Duodenal mucosa (tissue), 2 donors: ENCODE results near the gene CIB4.

Source experiments
- H3K27ac ChIP-seq: one replicate; pipeline ENCODE4 v1.7.0; 2013; ENCODE audit warnings: low read depth, low read length
- H3K27me3 ChIP-seq, 2 donors: one replicate each; pipeline ENCODE4 v1.7.0; 2013; ENCODE audit warnings: low read length in 2 of 2, control low read depth in 1 of 2; ENCODE audit not compliant: insufficient read depth in 2 of 2, control insufficient read depth in 1 of 2
- H3K36me3 ChIP-seq, 2 donors: one replicate each; pipeline ENCODE4 v1.7.0; 2013; ENCODE audit warnings: low read length in 2 of 2, control low read depth in 1 of 2; ENCODE audit not compliant: insufficient read depth in 2 of 2, control insufficient read depth in 1 of 2
- H3K4me1 ChIP-seq, 2 donors: one replicate each; pipeline ENCODE4 v1.7.0; 2013; ENCODE audit warnings: low read length in 2 of 2, control low read depth in 1 of 2; ENCODE audit not compliant: insufficient read depth in 2 of 2, control insufficient read depth in 1 of 2
- H3K4me3 ChIP-seq, 2 donors: one replicate each; pipeline ENCODE4 v1.7.0; 2013; ENCODE audit warnings: low read length in 2 of 2, low read depth in 1 of 2
- H3K9ac ChIP-seq, 2 donors: one replicate each; pipeline ENCODE4 v1.7.0; 2013; ENCODE audit warnings: low read length in 2 of 2, low read depth in 1 of 2
- H3K9me3 ChIP-seq, 2 donors: one replicate each; pipeline ENCODE4 v1.7.0; 2013; ENCODE audit warnings: low read length in 2 of 2, control low read depth in 1 of 2; ENCODE audit not compliant: control insufficient read depth in 1 of 2

CIB4 gene

DNA sequence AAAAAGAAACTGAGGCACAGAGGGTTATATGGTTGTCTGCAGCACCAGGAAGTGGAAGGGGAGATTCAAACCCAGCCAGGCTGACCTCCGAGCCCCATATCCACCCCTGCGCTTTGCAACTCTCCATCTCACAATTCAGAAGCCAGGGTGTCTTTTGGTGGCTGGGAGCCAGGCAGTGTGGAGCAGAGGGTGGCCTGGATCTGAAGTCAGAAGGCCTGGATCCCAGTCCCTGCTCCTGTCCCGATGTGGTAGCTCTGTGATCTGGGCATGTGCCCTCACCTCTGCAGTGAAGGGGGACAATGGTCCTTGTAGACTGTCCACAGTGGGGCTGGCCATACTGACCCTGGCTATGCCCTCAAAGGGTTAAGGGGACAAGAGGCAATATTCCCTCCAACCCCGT, 57.0 kb downstream of the CIB4 start:
- H3K4me3 ChIP-seq: no peak overlapping the region
- H3K4me1 ChIP-seq: no peaks in the 10 kb centered on the region
- no peaks in the 10 kb centered on the region for H3K9me3 ChIP-seq
- H3K36me3 ChIP-seq: no peaks in the 10 kb centered on the region
- H3K27me3 ChIP-seq: peaks cover 13 to 34% of the 10 kb centered on the region in 2 donors
- H3K27ac ChIP-seq: no peak overlapping the region
- H3K9ac ChIP-seq: no peak overlapping the region

DNA sequence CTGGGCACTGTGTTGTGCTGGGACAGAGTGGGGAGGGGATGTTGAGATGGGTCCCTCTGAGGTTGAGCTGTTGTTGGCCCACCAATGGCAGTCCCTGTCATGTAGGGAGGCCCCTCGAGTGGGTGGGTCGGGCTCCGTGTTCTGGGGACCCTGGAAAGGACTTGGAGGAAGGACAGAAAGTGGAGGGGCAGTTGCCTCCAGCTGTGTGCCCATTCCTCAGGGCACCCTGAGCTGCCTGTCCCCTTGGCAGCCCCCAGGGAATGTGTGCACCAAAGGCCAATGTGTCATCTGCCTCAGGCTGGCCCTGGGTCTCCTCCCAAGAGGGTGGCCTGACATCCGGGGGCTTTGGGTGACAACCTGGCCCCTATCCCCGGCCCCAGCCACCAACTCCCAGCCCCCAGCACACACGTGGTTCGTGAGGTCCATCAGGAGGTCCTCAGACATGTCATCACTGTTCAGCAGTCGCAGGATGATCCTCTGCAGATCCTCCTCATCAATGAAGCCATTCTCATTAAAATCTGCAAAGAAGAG, 57.7 kb downstream of the CIB4 start:
- Histone ChIP-seq H3K27ac (no peak overlapping the region), H3K9ac (no peak overlapping the region), H3K27me3 (peaks cover 12 to 31% of the 10 kb centered on the region in 2 donors), H3K4me3 (no peak overlapping the region), H3K36me3 (no peaks in the 10 kb centered on the region), H3K4me1 (no peaks in the 10 kb centered on the region), H3K9me3 (no peaks in the 10 kb centered on the region)

DNA sequence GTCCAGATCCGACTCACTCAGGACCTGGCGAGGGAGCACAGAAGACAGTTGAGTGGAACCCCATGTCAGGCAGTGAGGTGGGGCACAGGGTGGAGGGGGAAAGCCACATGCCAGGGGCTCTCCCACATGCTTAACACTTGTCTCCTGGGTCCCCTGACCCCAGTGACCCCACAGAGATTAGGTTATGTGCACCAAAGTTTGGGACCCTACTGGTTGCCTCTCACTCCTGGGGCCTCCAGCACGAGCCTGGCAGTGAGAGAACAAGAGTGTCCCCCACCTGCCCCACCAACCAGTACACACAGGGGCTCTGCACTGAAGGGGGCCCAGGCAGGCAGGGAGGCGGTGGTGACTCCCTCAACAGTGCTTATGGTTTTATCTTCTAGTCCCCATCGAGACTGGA, 58.3 kb downstream of the CIB4 start:
- H3K27me3 ChIP-seq: peaks cover 6 to 26% of the 10 kb centered on the region in 2 donors
- no peaks in the 10 kb centered on the region for H3K9me3 ChIP-seq
- H3K36me3 ChIP-seq: no peaks in the 10 kb centered on the region
- no peak overlapping the region for H3K27ac ChIP-seq
- no peak overlapping the region for H3K9ac ChIP-seq
- H3K4me1 ChIP-seq: no peaks in the 10 kb centered on the region
- no peak overlapping the region for H3K4me3 ChIP-seq

DNA sequence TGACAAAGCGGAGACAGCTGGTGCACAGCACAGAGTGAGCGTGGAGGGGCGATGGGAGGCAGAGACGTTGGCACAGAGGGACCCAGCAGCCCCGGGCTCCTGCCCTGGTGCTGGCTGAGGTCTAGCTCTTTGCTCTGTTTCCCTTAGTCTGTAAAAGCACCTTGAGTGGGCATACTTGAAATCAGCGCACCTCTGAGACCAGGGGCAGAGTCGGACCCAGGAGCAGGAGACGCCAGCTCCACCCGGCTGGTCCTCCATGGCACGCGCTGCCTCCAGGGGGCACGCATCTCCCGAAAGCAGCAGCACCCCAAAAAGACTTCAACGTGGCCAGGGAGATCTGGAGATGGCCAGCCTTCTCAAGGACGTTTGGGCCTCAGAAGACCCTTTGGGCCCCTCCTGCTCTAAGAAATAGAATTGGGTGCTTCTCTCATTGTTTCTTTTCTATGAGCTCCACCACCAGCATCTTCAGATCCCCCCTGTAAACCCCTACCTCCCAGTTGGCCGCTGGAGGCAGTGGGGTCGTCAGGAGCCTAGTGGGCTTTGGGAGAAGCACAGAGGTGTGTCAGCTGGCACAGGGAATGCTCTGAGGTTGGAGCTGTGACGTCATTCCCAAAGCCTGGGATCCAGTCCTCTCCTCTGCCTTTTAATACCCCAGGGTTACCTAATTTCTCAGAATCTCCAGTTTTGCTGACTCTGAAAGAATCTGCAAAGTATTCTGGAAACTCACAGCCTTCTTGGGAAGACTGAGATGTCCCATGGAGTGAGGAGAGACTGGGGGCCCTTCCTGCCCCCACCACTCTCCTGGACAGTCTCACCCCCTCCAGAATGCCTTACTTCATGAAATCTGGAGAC, 58.9 kb downstream of the CIB4 start:
- H3K9ac ChIP-seq: no peak overlapping the region
- no peaks in the 10 kb centered on the region for H3K9me3 ChIP-seq
- H3K36me3 ChIP-seq: no peaks in the 10 kb centered on the region
- H3K27me3 ChIP-seq: peaks cover 4 to 27% of the 10 kb centered on the region in 2 donors
- no peak overlapping the region for H3K4me3 ChIP-seq
- no peaks in the 10 kb centered on the region for H3K4me1 ChIP-seq
- no peak overlapping the region for H3K27ac ChIP-seq

DNA sequence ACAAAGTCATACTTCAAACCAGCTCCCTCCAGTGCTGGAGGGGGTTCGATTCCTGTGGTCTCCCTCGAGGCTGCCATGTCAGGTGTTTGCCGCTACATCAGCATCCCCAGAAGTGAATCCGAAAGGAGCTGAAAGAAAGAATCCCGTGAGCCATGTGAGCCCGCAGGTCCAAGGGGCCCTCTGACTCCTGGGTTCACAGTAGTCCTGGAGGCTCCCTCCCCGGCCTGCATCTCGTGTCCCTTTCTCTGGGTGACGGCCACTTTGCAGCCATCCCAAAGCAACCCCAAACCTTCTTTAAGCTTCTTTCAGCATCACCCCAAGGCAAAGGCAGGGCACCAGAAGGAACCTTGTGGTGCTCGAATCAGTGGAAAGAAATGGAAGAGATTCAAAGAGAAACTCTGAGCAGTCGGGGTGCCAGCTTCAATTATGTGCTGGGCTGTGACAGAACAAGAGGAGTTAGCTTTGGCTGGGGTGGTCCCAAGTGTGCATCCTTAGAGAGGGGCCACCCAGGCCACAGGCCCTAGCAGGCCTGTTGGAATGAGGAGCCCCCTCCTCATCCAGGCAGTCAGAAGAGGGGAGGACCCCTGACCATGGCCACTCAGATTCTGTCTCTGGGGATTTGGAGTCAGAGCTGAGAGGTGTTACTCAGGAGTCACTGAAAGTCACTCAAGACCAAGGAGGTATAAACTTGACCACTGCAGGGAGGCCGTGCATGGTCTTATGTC, 59.7 kb downstream of the CIB4 start:
- H3K27ac ChIP-seq: no peak overlapping the region
- peaks cover 4 to 23% of the 10 kb centered on the region in 2 donors for H3K27me3 ChIP-seq
- H3K4me1 ChIP-seq: no peaks in the 10 kb centered on the region
- H3K36me3 ChIP-seq: no peaks in the 10 kb centered on the region
- H3K9me3 ChIP-seq: no peaks in the 10 kb centered on the region
- H3K9ac ChIP-seq: no peak overlapping the region
- no peak overlapping the region for H3K4me3 ChIP-seq

DNA sequence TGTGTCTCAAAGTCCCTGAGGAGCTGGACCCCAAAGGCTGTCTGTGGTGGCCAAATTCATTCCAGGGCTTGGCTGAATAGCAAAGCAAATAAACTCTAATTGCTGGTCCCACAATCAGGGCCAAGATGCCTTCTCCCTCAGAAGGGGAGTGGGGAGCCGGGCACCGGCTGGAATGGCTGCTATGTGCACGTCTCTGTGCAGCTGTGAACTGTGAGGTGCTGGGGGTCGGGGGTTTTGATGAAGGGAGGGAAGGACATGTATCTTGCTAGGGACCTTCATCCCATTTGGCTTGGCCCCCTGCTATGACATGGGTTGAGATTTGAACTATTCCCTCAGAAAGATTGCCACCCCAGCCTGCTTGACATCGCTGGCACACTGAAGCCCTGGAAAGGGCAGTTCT, 60.4 kb downstream of the CIB4 start:
- H3K9ac ChIP-seq: no peak overlapping the region
- H3K4me3 ChIP-seq: no peak overlapping the region
- no peak overlapping the region for H3K27ac ChIP-seq
- H3K36me3 ChIP-seq: no peaks in the 10 kb centered on the region
- H3K4me1 ChIP-seq: no peaks in the 10 kb centered on the region
- H3K27me3 ChIP-seq: peaks cover 4 to 16% of the 10 kb centered on the region in 2 donors
- no peaks in the 10 kb centered on the region for H3K9me3 ChIP-seq

DNA sequence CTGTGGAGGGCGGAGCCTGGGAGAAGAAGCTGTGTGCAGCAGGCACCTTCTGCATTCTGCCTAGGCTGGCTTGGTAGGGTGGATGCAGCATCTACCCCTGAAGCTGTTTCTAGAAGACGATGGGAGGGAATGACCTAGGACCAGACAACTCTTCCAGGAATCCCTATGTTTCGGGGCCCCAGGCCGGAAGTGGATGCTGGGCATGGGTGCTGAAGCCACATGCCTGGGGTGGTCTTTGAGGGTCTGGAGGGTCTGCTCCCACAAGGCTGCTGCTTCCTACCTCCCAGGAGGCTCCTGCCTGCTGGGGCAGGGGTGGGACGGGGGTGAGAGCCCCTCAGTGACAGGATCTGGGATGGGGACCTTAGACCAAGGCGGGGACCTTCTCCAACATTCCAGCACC, 61.0 kb downstream of the CIB4 start:
- Histone ChIP-seq H3K9me3 (no peaks in the 10 kb centered on the region), H3K27me3 (peaks cover 4 to 15% of the 10 kb centered on the region in 2 donors), H3K36me3 (no peaks in the 10 kb centered on the region), H3K9ac (no peak overlapping the region), H3K4me3 (no peak overlapping the region), H3K27ac (no peak overlapping the region), H3K4me1 (no peaks in the 10 kb centered on the region)

DNA sequence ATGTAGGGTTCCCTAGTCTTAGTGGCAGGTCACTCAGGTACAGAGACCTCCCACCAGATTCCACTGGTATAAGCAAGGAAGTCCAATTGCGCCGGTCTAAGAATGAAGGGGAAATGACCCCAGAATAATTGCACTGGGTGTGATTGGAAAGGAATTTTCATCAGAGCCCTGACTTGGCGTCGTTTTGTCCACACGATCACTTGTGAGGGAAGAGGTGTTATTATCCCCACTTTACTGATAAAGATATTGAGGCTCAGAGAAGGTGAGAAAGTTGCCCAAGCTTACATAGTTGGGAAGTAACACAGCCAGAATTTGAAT, 61.5 kb downstream of the CIB4 start:
- Histone ChIP-seq H3K36me3 (no peaks in the 10 kb centered on the region), H3K9ac (no peak overlapping the region), H3K27ac (no peak overlapping the region), H3K27me3 (peaks cover 4 to 15% of the 10 kb centered on the region in 2 donors), H3K4me1 (no peaks in the 10 kb centered on the region), H3K9me3 (no peaks in the 10 kb centered on the region), H3K4me3 (no peak overlapping the region)

DNA sequence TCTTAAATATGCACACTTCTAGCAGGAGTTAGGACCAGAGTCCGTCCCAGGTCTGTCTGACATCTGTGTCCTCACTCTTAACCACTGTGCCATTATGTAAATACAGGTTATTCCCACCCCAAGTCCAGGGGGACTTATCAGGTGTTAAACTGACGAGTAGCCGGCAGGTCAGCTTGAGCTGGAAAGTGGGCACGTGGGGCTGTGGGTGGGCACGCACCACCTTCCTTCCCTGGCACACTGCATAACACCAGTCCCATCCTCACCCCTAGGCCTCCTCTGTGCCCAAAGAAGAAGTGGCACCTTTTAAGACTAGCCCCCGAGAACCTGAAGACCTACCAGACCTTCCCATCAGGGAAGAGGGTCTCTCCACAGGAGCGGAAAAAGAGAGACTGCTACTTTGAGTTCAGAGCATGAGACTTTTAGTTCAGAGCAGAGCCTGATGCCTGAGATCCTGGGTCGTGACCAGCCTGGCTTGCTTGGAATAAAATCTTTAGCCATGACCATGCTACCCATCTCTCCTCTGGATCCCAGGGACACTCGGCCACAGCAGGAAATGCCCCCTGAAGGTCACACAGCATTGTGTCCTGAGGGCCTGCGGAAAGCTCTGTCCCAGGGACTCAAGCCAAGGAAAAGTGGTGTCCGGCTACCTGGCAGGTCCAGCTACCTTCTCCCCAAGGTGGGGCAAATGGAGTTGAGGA, 62.0 kb downstream of the CIB4 start:
- no peak overlapping the region for H3K27ac ChIP-seq
- H3K36me3 ChIP-seq: no peaks in the 10 kb centered on the region
- no peaks in the 10 kb centered on the region for H3K4me1 ChIP-seq
- no peak overlapping the region for H3K4me3 ChIP-seq
- H3K9me3 ChIP-seq: no peaks in the 10 kb centered on the region
- peaks cover 4 to 15% of the 10 kb centered on the region in 2 donors for H3K27me3 ChIP-seq
- H3K9ac ChIP-seq: no peak overlapping the region

DNA sequence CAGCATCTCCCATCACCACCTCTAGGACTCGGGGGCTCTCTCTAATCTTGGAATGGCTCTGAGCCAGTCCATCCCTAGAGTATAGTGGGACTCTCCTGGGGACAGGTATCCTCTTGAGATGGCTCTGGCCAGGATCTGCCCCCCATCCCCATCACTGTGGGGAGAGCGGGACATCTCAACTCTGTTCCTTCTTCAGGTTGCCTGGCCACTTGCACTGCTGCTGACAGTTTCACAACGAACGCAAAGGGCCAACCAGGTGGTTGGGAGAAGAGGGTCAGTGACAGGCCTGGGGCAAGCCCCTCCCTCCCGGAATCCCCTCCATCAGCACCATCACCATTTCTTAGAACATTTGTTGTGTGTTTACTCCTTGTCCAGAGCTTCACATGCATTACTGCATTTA, 62.6 kb downstream of the CIB4 start:
- H3K9ac ChIP-seq: no peak overlapping the region
- H3K9me3 ChIP-seq: no peaks in the 10 kb centered on the region
- peaks cover 4 to 14% of the 10 kb centered on the region in 2 donors for H3K27me3 ChIP-seq
- no peaks in the 10 kb centered on the region for H3K36me3 ChIP-seq
- H3K4me1 ChIP-seq: no peaks in the 10 kb centered on the region
- H3K27ac ChIP-seq: no peak overlapping the region
- H3K4me3 ChIP-seq: no peak overlapping the region
